Measurements from ENCODE around the gene TMEM259.

TMEM259 gene

DNA sequence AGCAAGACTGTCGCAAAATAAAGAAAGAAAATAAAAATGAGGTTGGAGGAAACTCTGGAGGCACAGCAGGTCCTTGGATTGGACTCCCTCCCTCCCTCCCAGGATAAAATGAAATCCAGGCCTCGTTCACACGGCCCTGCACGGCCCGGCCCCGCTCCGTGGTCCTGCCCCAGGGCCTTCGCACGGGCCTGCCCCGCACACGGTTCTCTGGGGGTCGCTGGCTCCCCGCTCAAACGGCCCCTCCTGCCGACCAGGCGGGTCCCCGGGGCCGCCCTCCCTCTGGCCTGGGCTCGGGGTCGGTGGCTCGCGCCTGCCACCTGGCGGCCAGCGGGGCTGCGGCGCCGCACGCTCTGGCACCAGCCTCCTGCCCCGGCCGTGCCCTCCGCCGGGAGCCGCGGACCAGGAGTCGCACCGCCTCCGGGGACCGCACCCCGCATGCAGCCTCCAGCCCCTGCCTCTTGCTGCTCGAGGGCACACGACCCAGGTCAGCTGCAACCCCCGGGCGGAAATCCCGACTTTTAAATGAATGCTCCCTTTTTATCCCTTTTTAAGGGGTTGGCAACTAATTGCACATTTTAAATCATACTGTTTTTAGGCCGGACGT is 38.3 kb downstream of the TMEM259 start:
- Histone ChIP-seq H3K4me1 (ENCODE audit: control insufficient read depth, low read depth, low read length) (no peaks in the 10 kb centered on the region), H3K9me3 (ENCODE audit: control insufficient read depth, low read depth, low read length) (no peaks in the 10 kb centered on the region), H3K9ac (ENCODE audit: low read length) (no peak overlapping the region), H3K27ac (ENCODE audit: low read length) (no peak overlapping the region), H3K27me3 (ENCODE audit: control insufficient read depth, insufficient read depth, low read length) (no peaks in the 10 kb centered on the region), H3K36me3 (ENCODE audit: control insufficient read depth, low read depth, low read length) (peaks cover 21% of the 10 kb centered on the region), H3K4me3 (ENCODE audit: low read length) (no peak overlapping the region)

DNA sequence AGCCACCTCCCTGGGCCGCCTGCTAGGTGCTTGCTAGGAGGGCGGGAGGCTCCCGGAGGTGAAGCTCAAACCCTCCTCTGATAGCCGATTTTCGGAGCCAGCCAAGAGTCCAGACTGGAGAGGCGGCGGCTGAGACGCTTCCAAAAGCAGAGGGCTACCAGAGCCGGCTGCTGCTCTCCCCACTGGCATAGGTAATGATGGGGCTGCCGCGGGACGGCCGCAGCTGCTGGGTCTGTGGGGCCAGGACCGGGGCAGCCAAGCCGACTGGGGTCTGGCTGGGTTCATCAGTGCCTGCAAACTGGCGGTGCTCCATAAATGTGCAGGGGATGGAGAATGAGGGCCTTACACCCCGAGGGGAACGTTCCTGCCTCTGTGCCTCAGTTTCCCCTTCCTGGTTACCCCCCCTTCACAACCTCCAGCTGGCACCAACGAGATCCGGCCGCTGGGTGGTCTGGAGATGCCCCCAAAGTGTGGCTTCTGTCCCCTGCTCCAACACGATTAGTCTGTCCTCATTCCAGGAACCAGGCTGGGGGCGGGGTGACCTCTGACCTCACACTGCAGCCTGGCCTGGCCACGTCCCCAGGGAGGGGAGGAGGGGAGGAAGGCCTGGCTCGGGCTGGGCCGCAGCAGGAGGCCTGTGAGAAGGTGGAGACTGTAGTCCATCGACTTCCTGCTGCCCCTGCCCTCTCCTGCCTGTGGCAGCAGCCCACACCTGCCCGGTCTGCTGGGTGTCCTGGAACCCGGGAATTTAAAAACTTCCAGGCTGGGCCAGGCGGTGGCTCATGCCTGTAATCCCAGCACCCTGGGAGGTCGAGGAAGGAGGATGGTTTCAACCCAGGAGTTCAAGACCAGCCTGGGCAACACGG is 40.6 kb downstream of the TMEM259 start:
- Histone ChIP-seq H3K27ac (ENCODE audit: low read length) (no peak overlapping the region), H3K4me3 (ENCODE audit: low read length) (no peak overlapping the region), H3K9ac (ENCODE audit: low read length) (no peak overlapping the region), H3K9me3 (ENCODE audit: control insufficient read depth, low read depth, low read length) (no peaks in the 10 kb centered on the region), H3K27me3 (ENCODE audit: control insufficient read depth, insufficient read depth, low read length) (no peaks in the 10 kb centered on the region), H3K36me3 (ENCODE audit: control insufficient read depth, low read depth, low read length) (no peaks in the 10 kb centered on the region), H3K4me1 (ENCODE audit: control insufficient read depth, low read depth, low read length) (no peaks in the 10 kb centered on the region)

DNA sequence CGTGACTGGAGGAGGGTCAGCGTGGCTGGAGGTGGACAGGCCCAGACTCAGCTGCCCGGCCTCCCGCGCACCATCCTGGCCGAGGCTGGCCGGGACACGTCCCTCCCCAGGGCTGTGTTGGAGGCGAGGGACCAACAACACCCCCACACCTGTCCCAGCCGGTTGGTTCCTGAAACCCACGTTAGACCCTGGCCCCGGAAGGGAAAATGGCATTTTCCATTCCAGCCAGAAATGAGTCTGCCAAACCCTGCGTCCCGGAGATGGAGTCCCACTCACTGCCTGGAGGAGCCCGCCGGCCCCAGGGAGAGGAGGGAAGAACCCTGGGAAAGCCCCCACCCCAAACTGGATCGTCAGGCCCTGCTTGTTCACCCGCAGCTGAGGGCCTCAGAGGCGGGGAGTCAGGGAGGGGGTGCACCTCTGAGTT is 41.6 kb downstream of the TMEM259 start:
- H3K36me3 ChIP-seq (ENCODE audit: control insufficient read depth, low read depth, low read length): no peaks in the 10 kb centered on the region
- no peak overlapping the region for H3K4me3 ChIP-seq (ENCODE audit: low read length)
- H3K9ac ChIP-seq (ENCODE audit: low read length): no peak overlapping the region
- no peaks in the 10 kb centered on the region for H3K9me3 ChIP-seq (ENCODE audit: control insufficient read depth, low read depth, low read length)
- no peaks in the 10 kb centered on the region for H3K27me3 ChIP-seq (ENCODE audit: control insufficient read depth, insufficient read depth, low read length)
- H3K4me1 ChIP-seq (ENCODE audit: control insufficient read depth, low read depth, low read length): no peaks in the 10 kb centered on the region
- no peak overlapping the region for H3K27ac ChIP-seq (ENCODE audit: low read length)

DNA sequence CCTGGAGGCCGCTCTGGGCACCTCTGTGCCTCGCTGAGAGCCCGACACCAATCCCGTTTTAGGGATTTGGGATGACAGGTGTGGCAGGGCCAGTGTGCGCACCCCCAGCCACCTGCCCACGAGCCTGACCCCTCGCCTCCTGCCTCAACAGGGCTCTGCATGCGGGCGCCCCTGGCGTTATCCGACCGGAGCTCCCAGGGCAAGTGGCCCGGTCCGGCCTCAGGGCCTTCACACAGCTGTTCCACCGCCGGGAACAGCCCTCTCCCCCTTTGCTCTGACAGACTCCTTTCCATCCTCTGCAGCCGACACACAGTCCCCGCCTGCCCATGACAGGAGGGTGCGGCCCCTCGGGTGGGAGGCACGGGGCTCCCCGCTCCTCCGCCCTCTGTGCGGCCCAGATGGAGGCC is 43.9 kb downstream of the TMEM259 start:
- no peaks in the 10 kb centered on the region for H3K9me3 ChIP-seq (ENCODE audit: control insufficient read depth, low read depth, low read length)
- no peak overlapping the region for H3K9ac ChIP-seq (ENCODE audit: low read length)
- no peaks in the 10 kb centered on the region for H3K36me3 ChIP-seq (ENCODE audit: control insufficient read depth, low read depth, low read length)
- no peak overlapping the region for H3K4me3 ChIP-seq (ENCODE audit: low read length)
- H3K27me3 ChIP-seq (ENCODE audit: control insufficient read depth, insufficient read depth, low read length): no peaks in the 10 kb centered on the region
- H3K4me1 ChIP-seq (ENCODE audit: control insufficient read depth, low read depth, low read length): no peaks in the 10 kb centered on the region
- no peak overlapping the region for H3K27ac ChIP-seq (ENCODE audit: low read length)

DNA sequence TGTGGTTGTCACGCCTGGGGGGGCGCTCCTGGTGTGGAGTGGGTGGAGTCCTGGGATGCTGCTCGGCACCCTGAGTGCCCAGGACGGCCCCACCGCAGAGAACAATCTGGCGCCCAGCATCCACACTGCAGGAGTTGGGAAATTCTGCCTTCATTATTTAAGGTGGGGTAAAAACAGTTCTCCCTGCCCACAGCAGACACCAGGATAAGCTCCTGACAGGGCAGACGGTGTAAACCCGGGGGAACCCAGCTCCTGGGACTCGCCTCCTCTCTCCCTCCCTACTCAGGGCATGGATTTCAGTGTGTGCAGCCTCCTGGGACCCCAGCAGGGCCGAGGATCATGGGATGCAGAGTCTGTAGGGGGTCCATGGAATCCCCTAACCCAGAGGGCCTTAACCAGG is 44.4 kb downstream of the TMEM259 start:
- Histone ChIP-seq H3K27ac (ENCODE audit: low read length) (no peak overlapping the region), H3K4me3 (ENCODE audit: low read length) (no peak overlapping the region), H3K4me1 (ENCODE audit: control insufficient read depth, low read depth, low read length) (no peaks in the 10 kb centered on the region), H3K9ac (ENCODE audit: low read length) (no peak overlapping the region), H3K36me3 (ENCODE audit: control insufficient read depth, low read depth, low read length) (no peaks in the 10 kb centered on the region), H3K9me3 (ENCODE audit: control insufficient read depth, low read depth, low read length) (no peaks in the 10 kb centered on the region), H3K27me3 (ENCODE audit: control insufficient read depth, insufficient read depth, low read length) (no peaks in the 10 kb centered on the region)

DNA sequence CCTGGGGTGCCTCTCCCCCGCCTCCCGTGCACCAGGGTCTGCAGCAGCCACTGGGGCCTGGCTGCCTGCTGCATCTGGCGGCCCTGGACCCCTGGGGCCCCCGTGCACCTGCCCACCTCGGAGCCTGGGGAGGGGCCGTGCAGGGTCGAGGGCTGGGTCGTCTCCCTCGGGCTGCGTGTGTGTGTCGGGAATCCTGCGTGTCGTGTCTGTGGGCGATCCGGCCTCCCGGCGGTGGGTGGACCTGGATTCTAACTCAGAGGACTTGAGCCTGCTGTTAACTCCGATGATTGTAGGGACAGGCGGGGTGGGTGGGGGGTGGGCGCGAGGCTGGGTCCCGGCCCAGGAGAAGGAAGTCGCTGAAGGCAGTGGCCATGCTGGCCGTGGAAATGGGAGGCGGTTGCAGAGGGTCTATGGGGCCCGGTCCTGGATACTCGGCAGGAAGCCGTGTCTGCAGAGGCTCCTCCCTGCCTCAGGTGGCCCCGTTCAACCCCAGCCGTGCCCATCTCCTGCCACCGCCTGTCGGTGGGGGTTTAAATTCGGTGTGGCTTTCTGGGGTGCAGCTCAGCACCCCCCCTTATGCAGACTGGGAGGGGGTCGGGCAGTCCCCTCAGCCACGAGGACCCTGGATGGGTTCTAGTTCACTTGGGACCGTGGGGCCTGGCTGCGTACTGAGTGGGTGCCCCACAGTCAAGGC is 46.2 kb downstream of the TMEM259 start:
- Histone ChIP-seq H3K4me1 (ENCODE audit: control insufficient read depth, low read depth, low read length) (no peaks in the 10 kb centered on the region), H3K9me3 (ENCODE audit: control insufficient read depth, low read depth, low read length) (peaks cover 5% of the 10 kb centered on the region), H3K27me3 (ENCODE audit: control insufficient read depth, insufficient read depth, low read length) (no peaks in the 10 kb centered on the region), H3K36me3 (ENCODE audit: control insufficient read depth, low read depth, low read length) (peaks cover 9% of the 10 kb centered on the region), H3K4me3 (ENCODE audit: low read length) (no peak overlapping the region), H3K27ac (ENCODE audit: low read length) (no peak overlapping the region), H3K9ac (ENCODE audit: low read length) (no peak overlapping the region)

DNA sequence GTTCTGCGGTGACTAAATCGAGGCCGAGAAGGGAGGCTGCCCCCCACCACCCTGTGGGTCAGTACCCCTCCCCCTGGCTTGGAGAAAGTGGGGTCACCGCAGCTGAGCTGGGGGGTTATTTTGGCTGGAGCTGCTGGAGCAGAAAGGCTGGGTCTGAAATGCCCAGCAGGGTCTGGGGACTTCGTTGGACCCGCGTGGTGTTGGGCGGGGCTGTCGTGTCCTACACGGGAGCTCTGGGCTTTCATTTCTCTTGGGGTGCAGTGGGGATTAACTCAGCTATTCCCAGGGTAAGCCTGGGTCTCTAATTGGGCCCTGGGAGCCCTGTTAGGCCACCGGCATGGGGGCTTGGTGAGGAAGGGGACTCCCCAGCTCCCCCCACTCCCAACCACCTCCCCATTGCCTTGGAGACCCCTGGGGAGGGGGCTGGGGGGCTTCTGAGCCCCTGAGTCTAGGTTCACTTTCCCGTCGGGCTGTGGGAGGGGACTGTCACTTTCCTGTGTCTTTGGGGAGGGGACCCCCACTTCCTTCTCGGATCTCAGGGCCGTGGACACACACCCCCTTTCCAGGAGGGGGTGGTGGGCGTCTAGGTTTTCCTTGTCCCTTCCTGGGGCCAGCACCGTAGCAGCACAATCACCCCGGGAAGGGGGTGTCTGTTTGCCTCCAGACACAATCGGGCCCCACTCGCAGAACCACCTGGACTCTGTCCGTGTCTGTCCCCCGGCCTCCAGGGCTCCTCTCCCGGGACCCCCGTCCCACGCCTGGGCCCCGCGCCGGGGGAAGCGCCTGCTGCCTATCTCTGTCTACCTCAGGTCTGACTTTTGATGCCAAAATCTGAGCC is 47.0 kb downstream of the TMEM259 start:
- H3K27ac ChIP-seq (ENCODE audit: low read length): no peak overlapping the region
- H3K9ac ChIP-seq (ENCODE audit: low read length): no peak overlapping the region
- H3K27me3 ChIP-seq (ENCODE audit: control insufficient read depth, insufficient read depth, low read length): no peaks in the 10 kb centered on the region
- no peak overlapping the region for H3K4me3 ChIP-seq (ENCODE audit: low read length)
- peaks cover 12% of the 10 kb centered on the region for H3K36me3 ChIP-seq (ENCODE audit: control insufficient read depth, low read depth, low read length)
- H3K9me3 ChIP-seq (ENCODE audit: control insufficient read depth, low read depth, low read length): peaks cover 5% of the 10 kb centered on the region
- no peaks in the 10 kb centered on the region for H3K4me1 ChIP-seq (ENCODE audit: control insufficient read depth, low read depth, low read length)

DNA sequence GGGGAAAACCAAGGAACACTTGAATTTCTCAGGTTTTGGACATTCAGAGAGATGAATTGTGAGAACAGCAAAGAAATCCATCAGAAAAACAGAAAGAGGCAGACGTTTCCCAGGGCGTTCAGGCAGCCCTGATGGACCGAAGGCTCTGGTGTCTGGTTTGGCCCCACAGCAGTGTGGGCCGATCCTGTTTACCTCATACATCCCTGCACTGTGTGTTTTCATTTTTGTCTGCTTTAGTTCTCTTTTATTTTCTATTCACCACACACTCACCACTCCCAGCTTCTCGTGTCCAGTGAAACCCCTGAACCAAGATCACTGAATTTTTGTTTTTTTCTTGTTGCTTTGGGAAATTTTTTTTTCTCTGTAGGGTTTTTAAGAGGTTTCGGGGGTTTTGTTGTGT is 48.6 kb downstream of the TMEM259 start:
- no peak overlapping the region for H3K4me3 ChIP-seq (ENCODE audit: low read length)

DNA sequence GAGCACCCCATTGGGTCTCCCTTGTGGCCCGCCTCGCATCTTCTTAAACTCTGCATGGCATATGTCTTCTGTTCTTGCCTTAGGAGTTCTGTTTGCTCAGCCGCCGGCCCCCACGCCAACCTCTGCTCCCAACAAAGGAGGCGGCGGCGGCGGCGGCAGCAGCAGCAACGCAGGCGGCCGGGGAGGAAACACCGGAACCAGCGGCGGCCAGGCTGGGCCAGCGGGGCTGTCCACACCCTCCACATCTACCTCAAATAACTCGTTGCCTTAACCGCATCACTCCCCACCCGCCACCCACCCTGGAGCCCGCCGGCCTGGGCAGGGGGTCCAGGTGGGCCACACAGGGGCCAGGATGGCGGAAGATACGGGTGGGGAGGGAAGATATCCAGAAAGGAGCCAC is 49.1 kb downstream of the TMEM259 start:
- H3K36me3 ChIP-seq (ENCODE audit: control insufficient read depth, low read depth, low read length): peaks cover 18% of the 10 kb centered on the region
- H3K9me3 ChIP-seq (ENCODE audit: control insufficient read depth, low read depth, low read length): peaks cover 5% of the 10 kb centered on the region
- no peaks in the 10 kb centered on the region for H3K27me3 ChIP-seq (ENCODE audit: control insufficient read depth, insufficient read depth, low read length)

More for the DNA sequence above, 48.6 kb downstream of the TMEM259 start:
- Histone ChIP-seq H3K27ac (ENCODE audit: low read length) (no peak overlapping the region), H3K4me1 (ENCODE audit: control insufficient read depth, low read depth, low read length) (no peaks in the 10 kb centered on the region), H3K36me3 (ENCODE audit: control insufficient read depth, low read depth, low read length) (peaks cover 18% of the 10 kb centered on the region), H3K27me3 (ENCODE audit: control insufficient read depth, insufficient read depth, low read length) (no peaks in the 10 kb centered on the region), H3K9me3 (ENCODE audit: control insufficient read depth, low read depth, low read length) (peaks cover 5% of the 10 kb centered on the region), H3K9ac (ENCODE audit: low read length) (no peak overlapping the region)

DNA sequence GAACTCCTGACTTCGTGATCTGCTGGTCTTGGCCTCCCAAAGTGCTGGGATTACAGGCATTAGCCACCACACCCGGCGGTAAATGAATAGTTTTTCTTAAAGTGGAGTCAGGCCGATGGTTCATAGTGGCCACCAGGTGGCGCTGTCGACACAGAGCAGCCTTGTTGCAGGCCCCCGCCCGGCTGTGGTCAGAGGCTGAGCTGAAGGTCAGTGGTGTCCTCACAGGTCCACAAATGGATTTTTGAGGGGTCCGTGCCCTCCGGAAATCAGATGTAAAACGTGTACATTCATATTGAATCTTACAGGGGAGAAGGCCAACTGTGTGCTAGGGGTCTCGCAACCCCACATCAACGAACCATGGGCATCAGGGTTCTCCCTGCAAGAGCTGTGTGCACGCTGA is 50.2 kb downstream of the TMEM259 start:
- Histone ChIP-seq H3K4me1 (ENCODE audit: control insufficient read depth, low read depth, low read length) (no peaks in the 10 kb centered on the region), H3K27ac (ENCODE audit: low read length) (no peak overlapping the region), H3K36me3 (ENCODE audit: control insufficient read depth, low read depth, low read length) (peaks cover 23% of the 10 kb centered on the region), H3K9ac (ENCODE audit: low read length) (no peak overlapping the region), H3K9me3 (ENCODE audit: control insufficient read depth, low read depth, low read length) (peaks cover 5% of the 10 kb centered on the region), H3K27me3 (ENCODE audit: control insufficient read depth, insufficient read depth, low read length) (no peaks in the 10 kb centered on the region), H3K4me3 (ENCODE audit: low read length) (no peak overlapping the region)

More for the DNA sequence above, 49.1 kb downstream of the TMEM259 start:
- Histone ChIP-seq H3K9ac (ENCODE audit: low read length) (no peak overlapping the region), H3K27ac (ENCODE audit: low read length) (no peak overlapping the region), H3K4me3 (ENCODE audit: low read length) (no peak overlapping the region), H3K4me1 (ENCODE audit: control insufficient read depth, low read depth, low read length) (no peaks in the 10 kb centered on the region)

DNA sequence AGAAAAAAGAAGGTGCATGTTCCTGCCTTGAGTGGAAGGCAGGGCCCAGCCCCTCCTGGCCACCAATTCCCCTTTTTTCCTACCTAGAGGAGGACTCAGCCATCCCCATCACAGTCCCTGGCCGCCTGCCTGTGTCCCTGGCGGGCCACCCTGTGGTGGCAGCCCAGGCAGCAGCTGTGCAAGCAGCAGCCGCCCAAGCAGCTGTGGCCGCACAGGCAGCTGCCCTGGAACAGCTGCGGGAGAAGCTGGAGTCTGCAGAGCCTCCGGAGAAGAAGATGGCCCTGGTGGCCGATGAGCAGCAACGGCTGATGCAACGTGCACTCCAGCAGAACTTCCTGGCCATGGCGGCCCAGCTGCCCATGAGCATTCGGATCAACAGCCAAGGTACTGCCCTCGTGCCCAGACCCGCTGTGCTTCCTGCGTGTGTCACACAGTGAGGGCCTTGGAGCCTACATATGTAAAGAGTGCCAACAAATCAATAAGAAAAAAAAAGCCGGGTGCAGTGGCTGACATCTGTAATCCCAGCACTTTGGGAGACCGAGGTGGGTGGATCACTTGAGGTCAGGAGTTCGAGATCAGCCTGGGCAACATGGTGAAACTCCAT is 54.3 kb downstream of the TMEM259 start:
- Histone ChIP-seq H3K27me3 (ENCODE audit: control insufficient read depth, insufficient read depth, low read length) (no peaks in the 10 kb centered on the region), H3K9ac (ENCODE audit: low read length) (no peak overlapping the region), H3K4me3 (ENCODE audit: low read length) (no peak overlapping the region), H3K27ac (ENCODE audit: low read length) (no peak overlapping the region), H3K36me3 (ENCODE audit: control insufficient read depth, low read depth, low read length) (peaks cover 30% of the 10 kb centered on the region), H3K4me1 (ENCODE audit: control insufficient read depth, low read depth, low read length) (peaks cover 3% of the 10 kb centered on the region), H3K9me3 (ENCODE audit: control insufficient read depth, low read depth, low read length) (peaks cover 5% of the 10 kb centered on the region)
